DMS153 treated with DMSO at 0.1 percent for 48 hours (cell line): ENCODE measurements around the gene SUGP1.

Experiments used
- DNase-seq: peaks from one replicate; lab custom pipeline; 2025; ENCODE audit not compliant: unreplicated experiment; lab: John Stamatoyannopoulos, UW

Gene SUGP1

DNA sequence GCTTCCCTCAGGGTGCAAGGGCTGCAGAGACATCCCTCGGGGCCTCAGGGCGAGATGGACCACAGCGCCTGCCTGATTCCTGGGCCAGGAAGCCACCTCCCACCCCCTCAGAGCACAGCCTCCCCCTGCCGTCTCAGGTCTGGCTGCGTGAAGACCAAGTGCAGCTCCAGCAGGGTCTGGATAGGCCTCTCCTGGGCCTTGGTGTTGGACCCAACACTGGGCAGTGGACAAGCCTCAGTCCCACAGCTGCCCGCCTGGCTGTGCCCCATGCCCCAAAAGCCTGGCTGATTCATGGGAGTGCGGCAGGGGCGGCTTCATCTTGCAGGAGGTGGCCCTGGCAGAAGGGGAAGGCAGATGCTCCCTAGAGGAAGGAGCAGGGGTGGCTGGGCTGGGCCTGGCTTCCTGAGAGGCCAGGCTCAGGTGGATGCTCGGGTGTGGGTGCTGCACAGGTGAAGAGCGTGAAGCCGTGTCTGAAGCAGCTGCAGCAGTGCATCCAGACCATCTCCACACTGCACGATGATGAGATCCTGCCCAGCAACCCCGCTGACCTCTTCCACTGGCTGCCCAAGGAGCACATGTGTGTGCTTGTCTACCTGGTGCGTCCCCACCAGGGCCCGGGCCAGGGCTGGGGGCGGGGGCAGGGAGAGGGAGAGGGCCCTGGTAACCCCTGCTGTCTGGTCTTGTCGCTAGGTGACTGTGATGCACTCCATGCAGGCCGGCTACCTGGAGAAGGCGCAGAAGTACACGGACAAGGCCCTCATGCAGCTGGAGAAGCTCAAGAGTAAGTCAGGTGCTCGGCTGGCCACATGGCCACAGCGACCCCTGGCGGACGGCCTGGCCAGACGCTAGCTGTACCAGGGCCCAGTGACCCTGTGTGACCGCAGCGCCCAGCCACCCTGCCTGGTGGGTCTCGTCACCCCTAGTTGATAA, 22.0 kb upstream of the SUGP1 start:
- DNase-seq, result no peak

DNA sequence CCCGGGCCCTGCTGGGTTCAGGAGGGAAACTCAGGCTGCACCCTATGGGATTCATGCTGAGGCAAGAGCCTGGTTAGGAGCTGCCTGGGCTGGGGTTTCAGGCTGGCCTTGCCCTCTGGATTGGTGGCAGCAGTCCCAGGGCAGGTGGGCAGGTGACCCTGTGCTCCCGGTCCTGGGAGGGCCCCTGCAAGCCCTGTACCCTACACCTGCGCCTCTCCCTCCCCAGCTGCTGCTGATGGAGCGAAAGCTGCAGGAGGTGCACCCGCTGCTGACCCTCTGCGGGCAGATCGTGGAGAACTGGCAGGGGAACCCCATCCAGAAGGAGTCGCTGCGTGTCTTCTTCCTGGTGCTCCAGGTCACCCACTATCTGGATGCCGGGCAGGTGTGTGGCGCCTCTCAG, 20.7 kb upstream of the SUGP1 start:
- no peak for DNase-seq

DNA sequence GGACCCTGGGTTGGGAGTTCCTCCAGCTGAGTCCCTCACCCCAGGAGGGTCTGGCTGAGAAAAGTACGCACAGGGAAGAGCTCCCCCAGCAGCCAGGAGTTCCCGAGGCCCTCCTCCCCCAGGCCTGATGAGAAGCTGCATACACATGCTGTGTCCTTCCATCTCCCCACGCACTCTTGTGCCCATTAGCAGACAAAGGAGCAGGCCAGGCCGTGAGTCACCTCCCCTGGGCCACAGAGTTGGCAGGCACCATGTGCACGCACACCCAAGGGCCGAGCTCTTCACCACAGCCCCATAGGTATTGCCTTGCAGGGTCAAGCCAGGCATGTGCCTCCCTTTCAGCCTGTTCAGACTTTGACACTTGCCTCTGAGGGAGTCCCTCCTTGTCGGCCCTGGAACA, 17.8 kb upstream of the SUGP1 start:
- DNase-seq, result no peak

DNA sequence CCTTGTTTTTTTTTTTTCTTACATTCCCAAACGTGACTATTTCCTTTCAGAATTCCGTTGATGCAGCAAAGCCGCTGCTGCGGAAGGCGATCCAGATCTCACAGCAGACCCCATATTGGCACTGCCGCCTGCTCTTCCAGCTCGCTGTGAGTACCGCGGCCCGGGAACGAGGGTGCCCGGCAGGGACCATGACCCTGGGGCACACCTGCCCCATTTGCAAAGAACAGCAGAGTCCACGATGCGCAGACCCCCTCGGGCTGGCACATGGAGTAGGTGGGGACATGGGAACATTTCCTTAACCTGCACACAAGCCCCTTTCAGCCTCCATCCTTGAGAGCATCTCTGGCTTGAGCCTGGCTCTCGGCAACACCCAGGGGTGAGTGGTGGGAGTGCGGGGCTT, 16.8 kb upstream of the SUGP1 start:
- no peak for DNase-seq

DNA sequence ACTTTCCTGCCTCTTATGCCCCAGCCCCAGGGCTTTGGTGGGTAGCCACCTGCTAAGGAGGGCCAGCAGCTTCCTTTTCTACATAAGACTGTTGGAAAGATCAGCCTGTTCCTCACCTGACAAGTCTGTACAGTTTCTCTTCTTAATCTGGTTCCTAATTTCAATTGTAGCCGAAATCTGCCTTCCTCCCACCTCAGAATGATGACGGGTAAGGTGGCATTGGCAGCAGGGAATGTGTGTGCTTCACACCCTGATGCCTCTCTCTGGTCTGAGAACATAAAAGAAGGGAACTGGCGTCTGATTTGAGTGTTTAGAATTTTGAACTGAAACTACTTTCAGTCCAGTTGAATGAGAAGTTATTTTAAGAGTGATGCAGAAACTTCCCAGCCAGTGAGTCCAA, 16.3 kb upstream of the SUGP1 start:
- no peak for DNase-seq

DNA sequence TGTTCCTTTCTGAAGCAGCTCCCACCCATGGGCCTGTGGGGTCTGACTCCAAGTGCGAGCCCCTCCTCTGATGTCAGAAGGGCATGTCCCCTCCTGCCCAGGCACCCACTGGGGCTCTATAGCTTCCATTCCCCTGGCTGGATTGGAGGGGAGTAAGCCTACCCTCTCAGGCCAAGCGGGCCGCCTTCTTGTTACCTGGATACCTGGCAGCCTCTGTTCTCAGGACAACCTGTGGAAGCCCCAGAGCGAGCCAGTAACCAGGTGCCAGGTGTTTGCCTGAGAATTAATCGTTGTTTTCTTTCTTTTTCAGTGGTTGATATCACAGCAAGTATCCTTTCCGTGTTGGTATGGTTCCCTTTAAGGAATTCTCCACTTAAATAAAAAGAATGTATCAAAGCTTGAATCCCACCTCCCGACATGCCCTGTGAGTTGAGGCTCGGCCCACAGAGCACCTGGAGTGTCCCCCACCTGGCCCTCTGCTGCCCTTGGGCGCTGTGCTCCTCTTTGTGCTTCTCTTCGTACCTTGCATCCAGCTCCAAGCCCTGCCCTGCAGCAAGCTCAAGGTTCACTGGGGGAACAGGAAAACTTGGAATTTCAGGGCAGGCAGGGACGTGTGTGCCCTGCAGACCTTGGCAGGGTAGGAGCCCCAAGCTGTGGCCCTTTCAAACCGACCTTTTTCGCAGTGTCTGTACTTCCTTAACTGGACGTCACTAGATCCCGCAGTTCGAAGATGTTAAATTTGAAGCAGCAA, 15.3 kb upstream of the SUGP1 start:
- no peak for DNase-seq

DNA sequence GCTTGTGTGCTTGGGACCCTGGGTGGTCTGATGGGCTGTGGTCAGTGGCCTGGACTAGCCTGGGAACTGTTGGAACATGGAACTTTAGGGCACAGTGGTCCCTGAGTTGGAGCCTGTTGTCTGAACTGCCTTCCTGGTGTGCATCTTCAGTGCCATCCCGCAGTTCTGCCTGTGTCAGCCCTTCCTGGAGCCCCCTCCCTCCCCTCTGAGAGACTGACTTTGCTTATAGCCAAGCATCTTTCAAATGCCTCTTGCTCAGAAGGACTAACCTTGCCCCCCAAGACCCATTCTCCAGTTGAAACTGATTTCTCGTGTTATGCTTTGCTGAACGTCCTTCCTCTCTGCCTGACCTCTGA, 14.7 kb upstream of the SUGP1 start:
- no peak for DNase-seq

DNA sequence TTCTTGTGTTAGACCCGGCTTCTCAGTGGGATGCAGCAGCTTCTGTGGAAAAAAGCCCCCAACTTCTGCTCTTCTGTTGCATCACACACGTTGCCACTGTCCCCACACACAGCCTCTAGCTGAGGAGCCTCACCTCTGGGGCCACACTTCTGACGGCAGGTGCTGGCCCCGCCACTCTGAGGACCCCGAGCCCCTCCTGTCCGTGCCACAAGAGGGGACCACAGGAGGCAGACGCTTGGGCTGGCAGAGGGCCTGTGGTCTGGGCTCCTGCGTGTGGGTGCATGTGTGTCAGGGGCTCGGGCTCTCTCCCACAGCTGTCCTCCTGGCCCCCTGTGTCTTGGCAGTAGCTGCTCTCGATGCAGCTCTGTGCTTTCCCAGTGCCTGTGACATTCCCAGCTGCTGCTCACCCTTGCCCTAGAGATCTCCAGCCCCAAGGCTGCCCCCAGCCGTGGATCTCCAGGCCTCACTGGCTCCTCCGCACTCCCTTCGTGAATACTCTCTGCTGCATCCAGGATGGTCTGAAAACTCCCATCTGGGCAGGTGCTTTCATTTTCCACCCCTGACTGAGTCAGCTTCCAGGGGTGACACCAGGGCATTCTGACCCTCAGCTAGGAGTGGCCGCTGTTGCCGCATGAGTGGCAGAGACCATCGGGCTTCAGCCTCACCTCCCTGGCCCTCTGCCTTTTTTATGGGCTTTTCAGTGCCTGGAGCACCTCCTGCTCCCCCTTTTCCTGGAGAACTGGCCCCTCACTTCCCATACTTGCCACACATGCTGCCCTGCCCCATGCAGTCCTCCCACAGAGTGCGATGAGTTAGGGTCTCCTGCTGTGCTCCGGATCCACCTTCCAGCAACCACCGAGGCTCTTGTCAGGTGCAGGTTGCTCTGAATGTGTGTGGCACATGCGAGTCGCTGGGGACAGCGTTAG, 14.0 kb upstream of the SUGP1 start:
- no peak for DNase-seq

DNA sequence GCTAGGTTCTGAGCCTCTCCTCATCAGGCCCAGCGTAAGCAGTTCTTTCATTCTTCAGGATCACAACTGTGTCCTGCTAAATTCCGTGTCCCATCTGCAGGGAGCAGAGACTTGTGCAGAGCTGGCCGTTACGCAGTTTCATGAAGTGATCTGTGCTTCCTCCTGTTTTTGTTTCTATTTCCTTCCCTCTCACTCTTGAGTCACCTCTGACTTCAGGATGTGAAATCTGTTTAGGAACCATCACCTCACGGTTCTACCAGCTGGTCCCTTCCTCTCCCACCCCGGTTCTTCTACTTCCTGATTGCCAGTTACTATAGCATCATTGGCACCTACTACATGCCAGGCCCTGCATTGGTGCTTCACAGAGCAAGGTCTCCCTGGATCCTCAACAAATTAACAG, 8.8 kb upstream of the SUGP1 start:
- DNase-seq, result no peak

DNA sequence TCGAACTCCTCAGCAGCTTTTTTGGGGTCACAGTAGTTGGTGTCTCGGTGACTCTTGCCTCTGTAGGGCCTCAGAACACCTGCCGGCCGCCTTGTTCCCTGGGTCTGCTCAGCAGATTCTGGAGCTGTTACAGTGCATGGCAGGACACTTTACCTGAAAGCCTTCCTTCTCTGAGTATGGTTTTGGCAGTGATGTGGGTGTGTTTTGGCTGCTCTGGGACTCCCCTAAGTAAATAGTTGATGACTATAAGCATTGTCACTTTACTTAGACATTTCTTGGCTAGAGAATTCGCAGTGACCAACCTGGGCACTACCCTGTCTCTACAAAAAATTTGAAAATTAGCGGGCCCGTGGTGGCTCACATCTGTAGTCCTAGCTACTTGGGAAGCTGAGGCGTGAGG, 7.4 kb upstream of the SUGP1 start:
- DNase-seq, result no peak

DNA sequence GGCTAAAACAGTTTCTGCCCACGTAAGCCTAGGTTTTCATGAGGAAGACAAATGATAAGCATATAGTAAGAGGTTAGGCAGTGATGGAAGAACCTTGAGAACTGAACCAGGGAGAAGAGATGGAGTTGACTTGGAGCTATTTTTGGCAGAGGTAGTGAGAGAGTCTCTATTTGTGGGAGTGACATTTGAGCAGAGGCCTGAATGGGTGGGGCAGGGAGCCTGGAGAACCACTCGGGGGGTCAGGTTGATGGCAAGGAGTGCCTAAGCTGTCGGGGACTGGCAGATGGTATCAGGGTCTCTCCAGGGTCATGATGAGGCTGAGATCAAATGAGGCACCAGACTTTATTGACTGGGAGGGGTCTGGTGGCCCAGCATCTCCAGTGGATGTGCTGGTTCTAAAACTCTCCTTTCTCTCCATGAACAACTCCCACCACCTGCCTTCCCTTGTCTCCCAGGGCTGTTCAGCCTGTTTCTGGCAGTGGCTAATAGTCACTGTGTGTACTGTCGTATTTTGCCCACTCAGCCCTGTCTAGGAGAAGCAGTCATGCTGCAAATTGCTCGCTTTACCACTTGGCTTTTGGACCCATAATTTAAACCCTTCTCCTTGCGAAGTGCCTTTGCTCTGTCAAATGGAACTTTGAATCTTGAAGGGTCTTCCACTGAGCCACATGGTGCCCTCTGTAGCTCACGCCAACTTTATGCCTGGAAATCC, 3.9 kb upstream of the SUGP1 start:
- no peak for DNase-seq

DNA sequence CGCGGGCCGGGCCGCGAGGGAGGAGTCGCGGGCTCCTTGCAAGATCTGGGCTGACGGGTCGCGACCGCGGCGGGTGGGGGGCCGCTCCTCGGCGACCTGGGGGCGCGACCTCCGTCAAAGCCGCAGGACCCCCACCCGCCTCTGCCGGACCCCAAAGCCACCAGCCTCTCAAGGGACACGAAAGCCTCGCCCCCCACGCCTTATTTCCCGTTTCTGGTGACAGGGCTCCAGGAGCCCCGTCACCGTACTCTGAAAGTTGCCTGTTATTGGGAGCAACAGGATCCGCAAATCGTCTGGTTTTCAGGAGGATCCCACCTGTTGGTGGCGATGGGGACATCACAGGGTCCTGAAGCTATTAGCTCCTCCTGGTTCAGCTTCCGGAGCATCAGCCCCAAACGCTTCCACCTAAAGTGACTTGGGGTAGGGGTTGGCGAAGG, 850 bp upstream of the SUGP1 start:
- DNase-seq, result peak; percentile 2

DNA sequence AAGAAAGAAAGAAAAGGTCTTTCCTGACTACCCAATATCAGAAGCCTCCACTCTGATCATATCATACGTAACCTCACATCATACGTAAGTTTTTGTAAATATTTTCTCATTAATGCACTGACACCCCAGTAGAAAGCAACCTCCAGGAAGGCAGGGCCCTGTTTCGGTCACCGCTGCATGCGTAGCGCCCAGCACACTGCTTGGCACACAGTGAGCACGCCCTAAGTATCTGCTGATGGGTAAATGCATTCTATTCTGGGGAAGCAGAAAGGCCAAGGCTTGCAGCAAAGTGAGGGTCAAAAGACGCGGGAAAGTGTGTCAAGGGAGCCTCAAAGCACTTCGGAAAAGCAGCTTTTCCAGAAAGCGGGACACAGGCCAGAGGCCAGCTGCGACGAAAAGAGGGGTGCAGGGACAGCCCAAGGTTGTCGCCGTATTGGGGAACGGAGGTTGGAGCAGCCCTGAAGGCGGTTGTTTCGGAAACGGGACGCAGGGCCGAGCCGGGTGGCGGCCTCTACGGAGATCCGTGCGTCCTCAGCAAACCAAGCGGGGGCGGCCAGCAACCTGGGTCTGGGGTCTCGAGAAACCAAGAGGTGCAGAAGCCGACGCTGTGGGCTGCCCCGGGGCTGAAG, 463 bp downstream of the SUGP1 start:
- no peak for DNase-seq

DNA sequence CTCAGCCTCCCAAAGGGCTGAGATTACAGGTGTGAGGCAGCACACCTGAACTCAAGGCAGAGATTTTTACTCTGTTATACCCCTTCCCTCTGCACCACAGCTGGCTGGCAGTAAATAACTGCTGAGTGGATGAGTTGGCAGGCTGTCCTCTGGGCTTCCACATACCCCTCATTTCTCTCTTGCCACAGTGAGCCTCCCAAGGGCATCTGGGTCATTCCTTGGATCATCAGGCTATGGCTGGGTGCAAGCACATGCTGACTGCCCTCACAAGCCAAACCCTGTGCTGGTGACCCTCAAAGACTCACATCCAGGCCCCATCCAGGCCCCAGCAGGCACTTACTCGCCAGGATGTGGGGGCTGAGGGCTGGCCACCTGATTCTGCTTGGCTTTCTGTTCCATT, 4.2 kb downstream of the SUGP1 start:
- no peak for DNase-seq

DNA sequence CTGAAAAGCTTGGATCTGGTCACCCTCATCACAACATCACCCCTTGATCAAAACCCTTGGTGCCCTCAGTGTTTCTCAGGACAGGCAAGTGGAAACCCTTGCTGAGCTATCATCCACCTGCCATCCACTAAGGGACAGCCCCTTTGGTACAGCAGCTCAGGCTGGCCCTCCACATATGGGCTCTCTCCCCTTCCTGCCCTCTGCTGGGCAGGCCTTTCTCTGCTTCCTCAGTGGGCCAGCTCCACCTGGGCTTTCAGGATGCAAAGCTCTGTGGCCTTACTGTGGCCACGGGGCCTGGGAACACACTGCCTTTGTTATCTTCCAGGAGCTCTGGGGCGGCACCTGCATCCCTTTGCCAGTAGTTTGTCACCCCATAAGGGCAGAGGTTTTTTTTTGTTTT, 4.9 kb downstream of the SUGP1 start:
- no peak for DNase-seq

DNA sequence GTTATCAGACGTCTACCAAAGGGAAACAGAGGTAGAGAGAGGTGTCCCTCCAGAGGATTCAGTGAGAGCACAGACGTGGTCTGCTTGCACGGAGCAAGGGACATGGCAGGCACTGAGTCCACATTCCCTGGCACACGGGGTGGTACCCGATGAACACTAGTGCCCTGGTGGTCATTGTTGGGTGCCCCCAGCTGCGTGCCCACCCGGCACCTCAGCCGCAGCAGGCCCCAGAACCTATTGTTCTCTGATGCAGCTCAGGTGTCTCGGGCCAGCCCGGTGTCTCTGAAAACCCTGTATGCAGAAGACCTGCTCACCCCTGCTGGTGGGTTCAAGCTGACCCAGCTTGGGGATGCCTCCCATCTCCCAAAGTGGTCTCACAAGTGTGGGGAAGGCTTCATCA, 11.9 kb downstream of the SUGP1 start:
- DNase-seq, result no peak

DNA sequence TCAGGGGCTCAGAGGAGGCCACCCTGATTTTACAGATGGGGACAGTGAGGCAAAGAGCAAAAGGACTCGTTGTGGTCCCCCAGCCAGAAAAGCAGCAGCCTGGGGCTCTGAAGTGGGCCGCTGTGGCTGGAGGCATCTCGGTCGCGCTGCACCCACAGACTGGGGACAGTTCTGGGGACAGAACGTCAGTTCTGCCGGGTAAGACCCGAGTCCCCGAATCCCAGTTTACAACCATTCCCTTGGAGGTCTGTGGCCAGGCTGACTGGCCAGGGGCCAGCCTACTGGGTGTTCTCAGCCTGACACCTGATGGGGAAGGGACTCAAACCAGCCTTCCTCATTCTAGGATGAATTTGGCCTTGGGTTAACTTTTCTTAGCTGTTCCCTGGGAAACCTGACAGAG, 14.1 kb downstream of the SUGP1 start:
- DNase-seq, result no peak

DNA sequence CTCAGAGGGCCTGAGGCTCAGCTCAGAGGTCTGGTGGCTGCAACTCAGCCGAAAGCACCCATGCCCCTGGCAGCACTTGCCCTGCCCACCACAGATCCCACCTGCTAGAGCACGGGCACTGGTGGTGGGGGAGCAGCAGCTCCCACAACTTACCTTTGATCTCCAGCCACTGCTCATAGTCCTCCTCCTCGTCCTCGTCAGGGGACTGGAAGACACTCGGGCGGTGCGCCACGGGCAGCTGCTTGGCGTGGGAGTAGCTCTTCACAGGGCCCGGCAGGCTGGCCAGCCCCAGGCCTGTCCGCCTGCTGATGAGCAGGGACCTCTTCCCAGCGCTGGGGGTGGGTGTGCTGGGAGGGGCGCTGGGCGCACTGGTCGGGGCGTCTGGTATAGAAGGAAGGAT, 14.6 kb downstream of the SUGP1 start:
- DNase-seq, result no peak

DNA sequence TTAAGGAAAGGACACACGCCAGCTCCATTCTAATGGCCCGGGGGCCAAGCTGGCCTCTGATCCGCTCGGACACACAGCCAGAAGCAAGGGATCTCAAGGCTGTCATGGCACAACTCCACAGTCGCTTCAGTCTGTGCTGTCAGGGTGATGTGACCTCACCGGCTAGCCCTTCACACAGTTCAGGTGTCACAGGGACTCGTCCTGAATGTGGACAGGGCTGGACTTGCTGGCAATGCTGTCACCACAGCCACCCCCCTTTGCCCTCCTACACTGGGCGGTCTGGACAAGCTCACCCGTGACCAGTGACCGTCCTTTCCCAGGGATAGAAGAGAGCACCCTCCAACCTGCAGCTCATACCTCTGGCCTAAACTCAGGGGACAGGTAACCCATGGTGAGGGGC, 15.2 kb downstream of the SUGP1 start:
- no peak for DNase-seq

DNA sequence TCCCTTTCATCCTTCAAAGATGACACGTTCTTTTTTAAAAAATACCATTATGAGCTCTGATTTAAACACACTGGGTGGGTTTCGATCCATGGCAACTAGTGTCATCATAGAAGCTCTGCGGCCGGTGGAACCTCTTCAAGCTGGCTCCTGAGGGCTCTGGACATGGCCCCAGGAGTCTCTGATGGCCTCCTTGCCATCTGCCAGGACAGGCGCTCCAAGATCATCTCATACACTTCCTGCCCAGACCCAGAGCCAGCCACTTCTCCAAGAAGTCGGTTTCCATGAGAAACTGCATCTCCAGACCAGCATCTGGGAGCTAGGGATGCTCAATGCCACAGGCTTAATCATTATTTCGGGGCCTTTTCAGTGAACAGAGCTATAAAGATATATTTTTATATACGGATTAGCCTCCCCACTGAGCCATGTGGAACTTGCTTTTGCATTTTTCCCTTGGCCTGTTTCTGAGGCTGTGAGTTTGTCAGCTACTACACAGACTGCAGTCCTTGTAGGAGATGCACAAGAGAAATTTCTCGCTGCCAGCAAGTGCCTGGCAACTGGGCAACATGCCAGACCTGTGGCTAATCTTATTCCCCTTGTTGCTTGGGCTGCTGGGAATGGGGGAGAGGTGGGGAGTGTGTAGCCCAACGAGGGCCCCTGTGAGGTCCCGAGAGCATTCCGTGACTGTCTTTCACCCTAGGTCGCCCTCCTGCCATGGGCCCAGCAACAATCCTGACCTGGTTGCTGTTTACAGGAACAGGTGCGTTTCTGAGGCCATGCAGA, 15.9 kb downstream of the SUGP1 start:
- no peak for DNase-seq
